ENCODE measurements around the gene CIITA.

Gene CIITA

GRCh38 chr16:10933865-10934264 is 56.9 kb downstream of the CIITA start:
- H3K4me3 ChIP-seq (replicated peaks; ENCODE audit: insufficient read depth, low read length) = no peak overlapping the region

DNA sequence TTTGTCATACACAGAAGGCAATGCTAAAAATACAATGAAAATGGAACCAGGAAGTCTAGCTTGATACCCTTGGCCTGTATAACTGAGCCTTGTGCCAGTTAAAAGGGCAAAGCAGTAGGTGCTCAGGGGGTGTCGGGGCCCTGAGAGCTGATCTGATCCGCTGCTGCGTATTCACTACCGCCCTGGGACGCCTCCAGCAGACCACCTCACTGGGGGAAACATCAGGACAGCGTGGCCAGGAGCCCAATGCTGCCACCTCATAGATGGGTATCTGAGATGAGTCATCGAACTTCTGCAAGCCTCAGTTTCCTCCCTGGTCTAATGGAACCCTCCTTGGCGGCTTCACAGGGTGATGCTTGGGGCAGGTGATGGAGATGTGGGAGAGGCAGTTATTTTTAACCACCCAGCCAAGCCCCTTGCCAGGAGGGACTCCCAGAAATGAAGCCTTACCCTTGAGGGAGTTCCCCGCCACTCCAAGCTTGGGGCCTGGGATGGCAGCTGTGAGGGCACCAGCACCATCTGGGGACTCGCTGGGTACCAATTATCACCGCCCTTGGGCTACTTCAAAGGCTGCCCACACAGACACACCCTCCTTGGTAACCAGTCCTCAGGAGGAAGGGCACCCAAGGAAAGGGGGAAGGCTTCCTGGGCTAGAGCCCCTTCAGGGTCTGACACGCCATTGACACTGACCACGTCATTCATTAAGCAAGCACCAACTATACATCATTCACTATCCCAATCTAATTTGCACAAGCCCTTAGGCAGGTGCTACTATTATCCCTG is 57.5 kb downstream of the CIITA start:
- no peak overlapping the region for H3K27ac ChIP-seq (replicated peaks)
- TF ChIP-seq, protein P1, sequence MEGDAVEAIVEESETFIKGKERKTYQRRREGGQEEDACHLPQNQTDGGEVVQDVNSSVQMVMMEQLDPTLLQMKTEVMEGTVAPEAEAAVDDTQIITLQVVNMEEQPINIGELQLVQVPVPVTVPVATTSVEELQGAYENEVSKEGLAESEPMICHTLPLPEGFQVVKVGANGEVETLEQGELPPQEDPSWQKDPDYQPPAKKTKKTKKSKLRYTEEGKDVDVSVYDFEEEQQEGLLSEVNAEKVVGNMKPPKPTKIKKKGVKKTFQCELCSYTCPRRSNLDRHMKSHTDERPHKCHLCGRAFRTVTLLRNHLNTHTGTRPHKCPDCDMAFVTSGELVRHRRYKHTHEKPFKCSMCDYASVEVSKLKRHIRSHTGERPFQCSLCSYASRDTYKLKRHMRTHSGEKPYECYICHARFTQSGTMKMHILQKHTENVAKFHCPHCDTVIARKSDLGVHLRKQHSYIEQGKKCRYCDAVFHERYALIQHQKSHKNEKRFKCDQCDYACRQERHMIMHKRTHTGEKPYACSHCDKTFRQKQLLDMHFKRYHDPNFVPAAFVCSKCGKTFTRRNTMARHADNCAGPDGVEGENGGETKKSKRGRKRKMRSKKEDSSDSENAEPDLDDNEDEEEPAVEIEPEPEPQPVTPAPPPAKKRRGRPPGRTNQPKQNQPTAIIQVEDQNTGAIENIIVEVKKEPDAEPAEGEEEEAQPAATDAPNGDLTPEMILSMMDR (IDR thresholded peaks at IDR 0.05; ENCODE audit: insufficient read depth, low read length) = no peak
- no peak for TF ChIP-seq POLR2AphosphoS5 (IDR thresholded peaks at IDR 0.05; ENCODE audit: low read depth)
- no peak for TF ChIP-seq GABPA (IDR thresholded peaks at IDR 0.05; ENCODE audit: low read depth)
- TF ChIP-seq SPI1 (IDR thresholded peaks at IDR 0.05; ENCODE audit: borderline replicate concordance, low read depth) = no peak
- no peak for TF ChIP-seq REST (IDR thresholded peaks at IDR 0.05; ENCODE audit: insufficient replicate concordance, low read depth)
- DNase-seq (ENCODE audit: low read depth in 1 of 2, low spot score in 1 of 2) = no peak
- no peak overlapping the region for H3K4me3 ChIP-seq (replicated peaks; ENCODE audit: insufficient read depth, low read length)
- no peaks in the 10 kb centered on the region for H3K27me3 ChIP-seq (ENCODE audit: insufficient read depth, poor library complexity, severe bottlenecking)

More at GRCh38 chr16:10933865-10934264, 56.9 kb downstream of the CIITA start:
- Histone ChIP-seq H3K27ac (replicated peaks) (no peak overlapping the region), H3K27me3 (ENCODE audit: insufficient read depth, poor library complexity, severe bottlenecking) (no peaks in the 10 kb centered on the region)
- TF ChIP-seq POLR2AphosphoS5 (IDR thresholded peaks at IDR 0.05; ENCODE audit: low read depth) = no peak
- TF ChIP-seq, protein P1 (IDR thresholded peaks at IDR 0.05; ENCODE audit: insufficient read depth, low read length) = no peak
- no peak for DNase-seq (ENCODE audit: low read depth in 1 of 2, low spot score in 1 of 2)

- Histone ChIP-seq H3K27ac (replicated peaks) (no peak overlapping the region), H3K27me3 (ENCODE audit: insufficient read depth, poor library complexity, severe bottlenecking) (no peaks in the 10 kb centered on the region), H3K4me3 (replicated peaks; ENCODE audit: insufficient read depth, low read length) (no peak overlapping the region)
- no peak for DNase-seq (ENCODE audit: low read depth in 1 of 2, low spot score in 1 of 2)
- no peak for TF ChIP-seq GABPA (IDR thresholded peaks at IDR 0.05; ENCODE audit: low read depth)
Observed at GRCh38 chr16:10935226-10935915, 58.4 kb downstream of the CIITA start.

GRCh38 chr16:10936272-10936984 is 59.4 kb downstream of the CIITA start:
- Histone ChIP-seq H3K27me3 (ENCODE audit: insufficient read depth, poor library complexity, severe bottlenecking) (no peaks in the 10 kb centered on the region), H3K27ac (replicated peaks) (no peak overlapping the region), H3K4me3 (replicated peaks; ENCODE audit: insufficient read depth, low read length) (no peak overlapping the region)
- DNase-seq (ENCODE audit: low read depth in 1 of 2, low spot score in 1 of 2) = peak in 1 of 2 experiments; percentile 28
- TF ChIP-seq SPI1 (IDR thresholded peaks at IDR 0.05; ENCODE audit: borderline replicate concordance, low read depth) (peak; percentile 93), GABPA (IDR thresholded peaks at IDR 0.05; ENCODE audit: low read depth) (no peak), REST (IDR thresholded peaks at IDR 0.05; ENCODE audit: insufficient replicate concordance, low read depth) (no peak)
- TF ChIP-seq, protein P1 (IDR thresholded peaks at IDR 0.05; ENCODE audit: insufficient read depth, low read length) = no peak
